WTC11 (cell line): Measurements from ENCODE around the gene GPS2. TPM values are rescaled to one million over a fixed set of nuclear protein-coding genes. Genes with fewer than 3 reads are reported as not detected.

ENCODE experiments used
- ATAC-seq: fragments of 200-7000 bp; cut with Tn5 transposase; 2 replicates; pipeline ENCODE4 v1.10.0; 2021; ENCODE audit warnings: mild to moderate bottlenecking, moderate library complexity
- CTCF ChIA-PET: fragments of 300-600 bp; sonication (Branson Sonifier 250); formaldehyde crosslinking; loops from one replicate; lab custom pipeline; 2021; ENCODE audit warnings: antibody characterized with exemption; lab: Charles Lee
- POLR2A ChIA-PET: fragments of 350-600 bp; sonication (Branson Sonifier 250); formaldehyde crosslinking; loops from one replicate; lab custom pipeline; 2021; ENCODE audit warnings: antibody characterized with exemption; lab: Charles Lee
- DNase-seq: peaks from one replicate; pipeline ENCODE4 v3.0.0; 2021; ENCODE audit warnings: low spot score
- H3K27ac Mint-ChIP-seq: 2 replicates; pipeline ENCODE4 v1.8.0; 2021; ENCODE audit warnings: mixed read lengths
- H3K27me3 Mint-ChIP-seq: 2 replicates; pipeline ENCODE4 v1.8.0; 2021; ENCODE audit warnings: low read depth, mild to moderate bottlenecking, moderate library complexity, mixed read lengths
- H3K36me3 Mint-ChIP-seq: 2 replicates; pipeline ENCODE4 v1.8.0; 2021; ENCODE audit warnings: mixed read lengths
- H3K4me1 Mint-ChIP-seq: 2 replicates; pipeline ENCODE4 v1.8.0; 2022; ENCODE audit warnings: mixed read lengths
- H3K4me3 Mint-ChIP-seq: 2 replicates; pipeline ENCODE4 v1.8.0; 2021; ENCODE audit warnings: mild to moderate bottlenecking, moderate library complexity, mixed read lengths
- H3K9me3 Mint-ChIP-seq: 2 replicates; pipeline ENCODE4 v1.8.0; 2021; ENCODE audit warnings: mixed read lengths
- ARID4B ChIP-seq: sonication (generic); formaldehyde crosslinking; IDR thresholded peaks from 2 replicates; pipeline ENCODE4 v1.8.0; 2023; ENCODE audit warnings: missing genetic modification reagents, mild to moderate bottlenecking, borderline replicate concordance
- CREB1 ChIP-seq: sonication (generic); formaldehyde crosslinking; IDR thresholded peaks from 2 replicates; pipeline ENCODE4 v1.8.0; 2023; ENCODE audit warnings: mild to moderate bottlenecking, missing genetic modification reagents
- E2F4 ChIP-seq: sonication (generic); formaldehyde crosslinking; IDR thresholded peaks from 2 replicates; pipeline ENCODE4 v1.8.1; 2022; ENCODE audit warnings: low read depth, mild to moderate bottlenecking, moderate library complexity, missing genetic modification reagents, borderline replicate concordance
- EMX1 ChIP-seq: fragments of 250-450 bp; sonication (Bioruptor Pico); IDR thresholded peaks from 2 replicates; pipeline ENCODE4 v1.8.0; 2021; ENCODE audit warnings: mild to moderate bottlenecking
- FOXK1 ChIP-seq: sonication (generic); formaldehyde crosslinking; IDR thresholded peaks from 2 replicates; pipeline ENCODE4 v1.8.0; 2022; ENCODE audit warnings: mild to moderate bottlenecking, moderate library complexity, missing genetic modification reagents
- GABPB1 ChIP-seq: sonication (generic); formaldehyde crosslinking; IDR thresholded peaks from 2 replicates; pipeline ENCODE4 v1.8.1; 2023; ENCODE audit warnings: mild to moderate bottlenecking, missing genetic modification reagents
- IRF1 ChIP-seq: sonication (generic); formaldehyde crosslinking; IDR thresholded peaks from 2 replicates; pipeline ENCODE4 v1.8.0; 2023; ENCODE audit warnings: missing genetic modification reagents
- NR1H2 ChIP-seq: sonication (generic); formaldehyde crosslinking; IDR thresholded peaks from 2 replicates; pipeline ENCODE4 v1.9.0; 2021; ENCODE audit warnings: mild to moderate bottlenecking, moderate library complexity, missing genetic modification reagents
- NR3C1 ChIP-seq: sonication (generic); formaldehyde crosslinking; conservative IDR thresholded peaks from 2 replicates; pipeline ENCODE4 v1.8.1; 2023; ENCODE audit warnings: low read depth, mild to moderate bottlenecking, missing genetic modification reagents
- PRDM15 ChIP-seq: sonication (generic); formaldehyde crosslinking; IDR thresholded peaks from 2 replicates; pipeline ENCODE4 v1.8.0; 2022; ENCODE audit warnings: missing genetic modification reagents
- RORB ChIP-seq: fragments of 250-450 bp; sonication (Bioruptor Pico); IDR thresholded peaks from 2 replicates; pipeline ENCODE4 v1.9.0; 2021; ENCODE audit warnings: mild to moderate bottlenecking
- TEAD1 ChIP-seq: sonication (generic); formaldehyde crosslinking; IDR thresholded peaks from 2 replicates; pipeline ENCODE4 v1.8.0; 2022; ENCODE audit warnings: mild to moderate bottlenecking, missing genetic modification reagents
- ZBTB43 ChIP-seq: sonication (generic); formaldehyde crosslinking; IDR thresholded peaks from 2 replicates; pipeline ENCODE4 v1.8.1; 2023; ENCODE audit warnings: mild to moderate bottlenecking, missing genetic modification reagents
- ZMAT4 ChIP-seq: fragments of 250-450 bp; sonication (Bioruptor Pico); IDR thresholded peaks from 2 replicates; pipeline ENCODE4 v1.9.0; 2021; ENCODE audit warnings: mild to moderate bottlenecking
- ZNF263 ChIP-seq: sonication (generic); formaldehyde crosslinking; IDR thresholded peaks from 2 replicates; pipeline ENCODE4 v1.8.1; 2022; ENCODE audit warnings: low read depth, mild to moderate bottlenecking, moderate library complexity, missing genetic modification reagents
- ZNF396 ChIP-seq: fragments of 250-450 bp; sonication (Bioruptor Pico); IDR thresholded peaks from 2 replicates; pipeline ENCODE4 v1.8.0; 2021; ENCODE audit warnings: mild to moderate bottlenecking, moderate library complexity, borderline replicate concordance
- ZNF423 ChIP-seq: fragments of 250-450 bp; sonication (Bioruptor Pico); IDR thresholded peaks from 2 replicates; pipeline ENCODE4 v2.1.2; 2022; ENCODE audit warnings: mild to moderate bottlenecking, moderate library complexity
- ZNF532 ChIP-seq: fragments of 250-450 bp; sonication (Bioruptor Pico); IDR thresholded peaks from 2 replicates; pipeline ENCODE4 v1.9.0; 2021; ENCODE audit warnings: mild to moderate bottlenecking, borderline replicate concordance
- total RNA-seq: library from RNA; stranded (reverse); gene quantifications from 3 replicates; pipeline ENCODE4 v1.2.3, GENCODE V29; 2021

Gene GPS2
- total RNA-seq, 1 experiment from 2014 or later: 55.9 TPM

- Mint-ChIP-seq H3K4me1 (peaks cover 17% of the 10 kb centered on the region), H3K27me3 (peaks cover 6% of the 10 kb centered on the region), H3K36me3 (no peaks in the 10 kb centered on the region), H3K9me3 (no peaks in the 10 kb centered on the region), H3K4me3 (no peak overlapping the region)
- ChIA-PET CTCF (interaction anchor here (1.1 kb wide), 1 partner anchor 11 kb away, joined by 4 read pairs; the partner anchor contains the start of gene ACAP1), POLR2A (interaction anchor here (1.1 to 4.5 kb wide), 4 partner anchors 11 to 66 kb away, joined by 3 to 22 read pairs (median 3); partner anchors contain the start of genes ACAP1, NEURL4 and SLC2A4)
- no peak for ATAC-seq
- TF ChIP-seq TEAD1 (no peak), E2F4 (CRISPR knock-in tag) (no peak), ZNF532 (CRISPR knock-in tag) (no peak), ZBTB43 (CRISPR knock-in tag) (no peak), RORB (CRISPR knock-in tag) (no peak), IRF1 (CRISPR knock-in tag) (no peak), EMX1 (CRISPR knock-in tag) (no peak), NR3C1 (CRISPR knock-in tag) (no peak), PRDM15 (CRISPR knock-in tag) (no peak), ZNF263 (no peak), ARID4B (CRISPR knock-in tag) (no peak), FOXK1 (CRISPR knock-in tag) (no peak), ZNF423 (CRISPR knock-in tag) (no peak), ZNF396 (CRISPR knock-in tag) (no peak), NR1H2 (CRISPR knock-in tag) (no peak), ZMAT4 (CRISPR knock-in tag) (no peak), CREB1 (CRISPR knock-in tag) (no peak), GABPB1 (CRISPR knock-in tag) (no peak)
- TF ChIP-seq, all 79 proteins: peak for 0
- no peak overlapping the region for H3K27ac Mint-ChIP-seq
- DNase-seq: no peak
These were observed 32.7 kb upstream of the GPS2 start for GRCh38 chr17:7347630-7348477.
